ENCODE data around the gene NME2. TPM values are rescaled to one million over a fixed set of nuclear protein-coding genes. Genes with fewer than 3 reads are reported as not detected.

The NME2 gene
- total RNA-seq, 1 donor from 2014 or later = 321 TPM

- no peaks in the 10 kb centered on the region for H3K36me3 ChIP-seq
- no peaks in the 10 kb centered on the region for H3K27me3 ChIP-seq (ENCODE audit: low read depth)
- DNase-seq = no peak
- intact Hi-C loops (cut with DNase I) = no loop called here
- H3K4me3 ChIP-seq = no peak overlapping the region
- ATAC-seq = peak in 1 of 2 donors; percentile 41
- no peak overlapping the region for H3K27ac ChIP-seq
- TF ChIP-seq CTCF (IDR thresholded peaks at IDR 0.05) = no peak
- peaks cover 12% of the 10 kb centered on the region for H3K4me1 ChIP-seq
- H3K9me3 ChIP-seq = no peaks in the 10 kb centered on the region
Observed at GRCh38 chr17:51132964-51133319, 33.3 kb upstream of the NME2 start.

GRCh38 chr17:51133365-51133764, 32.8 kb upstream of the NME2 start:
- ATAC-seq = no peak
- Histone ChIP-seq H3K36me3 (no peaks in the 10 kb centered on the region), H3K9me3 (no peaks in the 10 kb centered on the region), H3K27me3 (ENCODE audit: low read depth) (no peaks in the 10 kb centered on the region), H3K27ac (no peak overlapping the region), H3K4me3 (no peak overlapping the region), H3K4me1 (peaks cover 9% of the 10 kb centered on the region)
- TF ChIP-seq CTCF (IDR thresholded peaks at IDR 0.05) = no peak
- intact Hi-C loops (cut with DNase I) = no loop called here
- no peak for DNase-seq

- ATAC-seq = no peak
- intact Hi-C loops (cut with DNase I) = no loop called here
- TF ChIP-seq CTCF (IDR thresholded peaks at IDR 0.05) = no peak
- Histone ChIP-seq H3K4me1 (peaks cover 9% of the 10 kb centered on the region), H3K27me3 (ENCODE audit: low read depth) (no peaks in the 10 kb centered on the region), H3K4me3 (no peak overlapping the region), H3K36me3 (no peaks in the 10 kb centered on the region), H3K9me3 (no peaks in the 10 kb centered on the region), H3K27ac (no peak overlapping the region)
- DNase-seq = no peak
Observed at GRCh38 chr17:51135956-51136355, 30.3 kb upstream of the NME2 start.

- Histone ChIP-seq H3K27me3 (ENCODE audit: low read depth) (no peaks in the 10 kb centered on the region), H3K36me3 (no peaks in the 10 kb centered on the region), H3K27ac (no peak overlapping the region), H3K4me1 (no peaks in the 10 kb centered on the region), H3K4me3 (no peak overlapping the region), H3K9me3 (no peaks in the 10 kb centered on the region)
- no peak for TF ChIP-seq CTCF (IDR thresholded peaks at IDR 0.05)
- ATAC-seq (no peak), DNase-seq (no peak)
- intact Hi-C loops (cut with DNase I) = no loop called here
Observed at GRCh38 chr17:51142597-51142996, 23.6 kb upstream of the NME2 start.

- ATAC-seq (no peak), DNase-seq (no peak)
- Histone ChIP-seq H3K4me3 (no peak overlapping the region), H3K9me3 (no peaks in the 10 kb centered on the region), H3K27me3 (ENCODE audit: low read depth) (no peaks in the 10 kb centered on the region), H3K4me1 (no peaks in the 10 kb centered on the region), H3K27ac (no peak overlapping the region), H3K36me3 (no peaks in the 10 kb centered on the region)
- no peak for TF ChIP-seq CTCF (IDR thresholded peaks at IDR 0.05)
- intact Hi-C loops (cut with DNase I) = no loop called here
Observed at GRCh38 chr17:51144266-51145022, 21.8 kb upstream of the NME2 start.
